BLaER1 (cell line): Measurements from ENCODE around the gene HSPG2.
"Not testable (repeated sequence)": the region's sequence is repeated elsewhere in the genome, so short reads cannot be mapped to it uniquely, and the experiment has no call there.

ENCODE experiments used
- H3K27ac ChIP-seq: shearing (Covaris generic); formaldehyde crosslinking; 2 replicates; pipeline ENCODE4 v1.8.1; 2022
- H3K27me3 ChIP-seq: shearing (Covaris generic); formaldehyde crosslinking; 2 replicates; pipeline ENCODE4 v1.8.1; 2022
- H3K36me3 ChIP-seq: shearing (Covaris generic); formaldehyde crosslinking; 2 replicates; pipeline ENCODE4 v1.8.1; 2022
- H3K4me1 ChIP-seq: shearing (Covaris generic); formaldehyde crosslinking; 2 replicates; pipeline ENCODE4 v1.8.1; 2022
- H3K4me2 ChIP-seq: shearing (Covaris generic); formaldehyde crosslinking; 2 replicates; pipeline ENCODE4 v1.8.1; 2022
- H3K4me3 ChIP-seq: shearing (Covaris generic); formaldehyde crosslinking; 2 replicates; pipeline ENCODE4 v1.8.1; 2022
- H3K9ac ChIP-seq: shearing (Covaris generic); formaldehyde crosslinking; 2 replicates; pipeline ENCODE4 v1.8.1; 2022
- H3K9me3 ChIP-seq: shearing (Covaris generic); formaldehyde crosslinking; 2 replicates; pipeline ENCODE4 v1.8.1; 2022
- H4K20me1 ChIP-seq: shearing (Covaris generic); formaldehyde crosslinking; 2 replicates; pipeline ENCODE4 v1.8.1; 2022
- Cebpa-rat ChIP-seq: shearing (Covaris generic); IDR thresholded peaks from 2 replicates; pipeline ENCODE4 v1.8.1; 2022

The HSPG2 gene

GRCh38 chr1:21952786-21953520 is 15.8 kb upstream of the HSPG2 start:
- no peak overlapping the region for H3K4me2 ChIP-seq

GRCh38 chr1:21951226-21951870 is 14.2 kb upstream of the HSPG2 start:
- Histone ChIP-seq H4K20me1 (no peaks in the 10 kb centered on the region), H3K9ac (no peak overlapping the region), H3K27me3 (no peaks in the 10 kb centered on the region), H3K4me3 (no peak overlapping the region), H3K27ac (no peak overlapping the region), H3K36me3 (no peaks in the 10 kb centered on the region), H3K9me3 (no peaks in the 10 kb centered on the region), H3K4me1 (peaks cover 10% of the 10 kb centered on the region), H3K4me2 (no peak overlapping the region)
- TF ChIP-seq Cebpa-rat: no peak

More at GRCh38 chr1:21952786-21953520, 15.8 kb upstream of the HSPG2 start:
- no peak for TF ChIP-seq Cebpa-rat
- no peak overlapping the region for H3K4me3 ChIP-seq
- no peaks in the 10 kb centered on the region for H3K9me3 ChIP-seq
- H3K27ac ChIP-seq: no peak overlapping the region
- no peak overlapping the region for H3K9ac ChIP-seq
- H3K27me3 ChIP-seq: no peaks in the 10 kb centered on the region
- H4K20me1 ChIP-seq: no peaks in the 10 kb centered on the region
- peaks cover 26% of the 10 kb centered on the region for H3K4me1 ChIP-seq
- no peaks in the 10 kb centered on the region for H3K36me3 ChIP-seq

DNA sequence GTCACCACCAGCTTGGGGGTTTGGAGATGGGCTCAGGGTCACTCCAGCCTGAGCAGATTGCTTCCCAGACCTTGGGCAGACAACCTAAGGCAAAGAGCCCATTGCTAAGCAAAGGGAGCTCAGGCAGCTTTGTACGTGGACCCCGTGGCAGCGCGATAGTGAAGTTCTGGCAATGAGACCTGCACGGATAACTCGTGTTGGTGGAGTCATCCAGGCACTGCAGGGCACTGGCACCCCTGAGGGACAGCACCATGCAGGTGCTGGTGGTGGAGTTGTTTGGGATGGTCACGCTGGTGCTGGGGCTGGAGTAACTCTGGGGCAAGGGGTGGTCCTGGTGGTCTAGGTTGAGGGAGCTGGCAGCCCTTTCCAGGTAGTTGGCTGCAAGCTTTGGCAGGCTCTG is 13.6 kb upstream of the HSPG2 start:
- Histone ChIP-seq H3K9me3 (no peaks in the 10 kb centered on the region), H3K4me3 (no peak overlapping the region), H3K36me3 (no peaks in the 10 kb centered on the region), H3K9ac (no peak overlapping the region), H3K27ac (no peak overlapping the region), H3K27me3 (no peaks in the 10 kb centered on the region), H4K20me1 (no peaks in the 10 kb centered on the region), H3K4me2 (no peak overlapping the region), H3K4me1 (peaks cover 5% of the 10 kb centered on the region)
- no peak for TF ChIP-seq Cebpa-rat

DNA sequence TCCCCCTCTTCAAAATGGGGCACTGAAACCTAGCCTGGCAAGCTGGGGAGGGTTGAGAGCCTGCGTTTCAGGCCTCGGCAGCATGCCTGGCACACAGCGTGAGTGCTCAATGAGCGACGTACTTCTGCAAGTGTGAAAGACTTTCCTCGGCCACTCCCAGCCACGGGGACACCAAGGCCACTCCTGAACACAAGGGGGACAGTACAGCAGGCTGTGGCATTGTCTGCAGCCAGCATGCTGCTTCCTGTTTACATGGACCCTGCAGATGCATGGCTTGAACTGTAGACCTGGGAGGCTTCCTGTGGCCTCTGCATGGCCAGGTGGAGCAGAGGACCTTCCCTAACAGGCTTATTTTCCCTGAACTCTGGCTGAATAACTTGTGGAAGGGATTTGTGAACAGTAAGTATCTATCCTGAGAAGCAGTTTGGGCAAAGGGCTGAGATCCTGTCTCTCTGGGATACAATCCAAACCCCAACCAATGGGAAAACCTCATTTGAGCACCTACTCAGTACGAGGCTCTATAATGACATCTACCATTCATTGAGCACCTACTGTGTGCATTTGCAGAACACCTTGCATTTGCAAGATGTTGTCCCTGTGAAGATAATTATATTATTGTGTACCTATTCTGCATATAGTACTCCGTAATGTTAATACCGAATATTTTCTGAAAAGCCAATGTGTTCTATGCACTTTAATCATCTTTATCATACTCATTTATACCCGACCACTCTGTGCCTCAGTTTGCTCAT is 9.9 kb upstream of the HSPG2 start:
- no peaks in the 10 kb centered on the region for H3K36me3 ChIP-seq
- H3K4me2 ChIP-seq: 0 out of 2 replicates have a peak overlapping the region, but pooled peaks have one; percentile 1
- no peaks in the 10 kb centered on the region for H4K20me1 ChIP-seq
- no peaks in the 10 kb centered on the region for H3K4me1 ChIP-seq
- no peak overlapping the region for H3K9ac ChIP-seq
- no peaks in the 10 kb centered on the region for H3K27me3 ChIP-seq
- H3K4me3 ChIP-seq: no peak overlapping the region
- no peaks in the 10 kb centered on the region for H3K9me3 ChIP-seq
- H3K27ac ChIP-seq: no peak overlapping the region
- no peak for TF ChIP-seq Cebpa-rat

DNA sequence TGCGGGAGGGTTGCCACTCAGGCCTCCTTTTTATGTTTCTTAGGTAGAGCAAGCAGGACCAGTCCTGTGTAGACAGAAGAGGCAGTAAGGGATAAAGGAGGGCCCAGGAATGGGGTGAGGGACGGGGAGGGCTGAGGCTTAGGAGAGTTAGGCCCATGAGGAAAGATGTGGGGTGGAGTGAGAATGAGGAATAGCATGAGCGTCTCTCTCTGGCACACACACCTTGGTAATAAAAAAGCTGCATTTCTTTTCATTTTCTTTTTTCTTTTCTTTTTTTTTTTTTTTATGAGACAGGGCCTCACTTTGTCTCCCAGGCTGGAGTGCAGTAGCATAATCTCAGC is 7.6 kb upstream of the HSPG2 start:
- Histone ChIP-seq H4K20me1 (no peaks in the 10 kb centered on the region), H3K27ac (no peak overlapping the region), H3K27me3 (no peaks in the 10 kb centered on the region), H3K4me3 (no peak overlapping the region), H3K4me1 (peaks cover 10% of the 10 kb centered on the region), H3K9me3 (no peaks in the 10 kb centered on the region), H3K4me2 (no peak overlapping the region), H3K9ac (no peak overlapping the region), H3K36me3 (no peaks in the 10 kb centered on the region)
- no peak for TF ChIP-seq Cebpa-rat

- not testable (repeated sequence) for H3K9ac ChIP-seq, H3K36me3 ChIP-seq, H3K27me3 ChIP-seq, H3K4me2 ChIP-seq, H3K9me3 ChIP-seq, H3K27ac ChIP-seq, H4K20me1 ChIP-seq, H3K4me3 ChIP-seq
- peaks cover 26% of the 10 kb centered on the region for H3K4me1 ChIP-seq
Observed at GRCh38 chr1:21942959-21943640, 6.0 kb upstream of the HSPG2 start.

DNA sequence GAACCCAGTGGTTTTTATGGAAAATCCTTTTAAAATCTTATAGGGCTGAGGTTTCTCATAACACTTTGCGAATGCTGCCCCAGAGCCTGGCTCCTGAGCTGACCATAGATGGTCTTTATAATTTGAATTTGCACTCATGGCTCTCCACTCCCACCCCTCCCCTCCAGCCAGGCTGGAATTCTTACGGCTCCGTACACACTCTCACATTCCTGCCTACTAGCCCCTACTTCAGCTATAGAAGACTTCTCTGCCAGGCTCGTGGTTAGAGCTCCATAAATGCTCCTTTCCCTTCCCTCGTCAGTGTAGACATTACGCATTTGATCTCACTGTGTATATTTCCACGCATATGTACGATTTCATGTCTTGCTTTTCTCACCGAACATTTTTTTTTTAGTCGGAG is 5.4 kb upstream of the HSPG2 start:
- Histone ChIP-seq H3K27ac (no peak overlapping the region), H4K20me1 (no peaks in the 10 kb centered on the region), H3K4me3 (no peak overlapping the region), H3K9me3 (no peaks in the 10 kb centered on the region), H3K4me1 (peaks cover 32% of the 10 kb centered on the region), H3K27me3 (no peaks in the 10 kb centered on the region), H3K4me2 (no peak overlapping the region), H3K36me3 (no peaks in the 10 kb centered on the region), H3K9ac (no peak overlapping the region)
- no peak for TF ChIP-seq Cebpa-rat

GRCh38 chr1:21941370-21941769 is 4.3 kb upstream of the HSPG2 start:
- Histone ChIP-seq H3K27me3 (no peaks in the 10 kb centered on the region), H3K27ac (no peak overlapping the region), H3K9ac (no peak overlapping the region), H3K4me1 (peaks cover 35% of the 10 kb centered on the region), H3K4me2 (no peak overlapping the region), H3K36me3 (no peaks in the 10 kb centered on the region), H3K9me3 (no peaks in the 10 kb centered on the region), H3K4me3 (no peak overlapping the region), H4K20me1 (no peaks in the 10 kb centered on the region)
- no peak for TF ChIP-seq Cebpa-rat

GRCh38 chr1:21940492-21940891 is 3.4 kb upstream of the HSPG2 start:
- no peak for TF ChIP-seq Cebpa-rat
- Histone ChIP-seq H3K4me3 (no peak overlapping the region), H3K27me3 (no peaks in the 10 kb centered on the region), H3K4me2 (peak overlapping the region; percentile 91), H3K9ac (no peak overlapping the region), H4K20me1 (no peaks in the 10 kb centered on the region), H3K36me3 (no peaks in the 10 kb centered on the region), H3K9me3 (no peaks in the 10 kb centered on the region), H3K27ac (peak overlapping the region; percentile 65), H3K4me1 (peaks cover 44% of the 10 kb centered on the region)
